Measurements from ENCODE around the gene IGF1R. TPM values are rescaled to one million over a fixed set of nuclear protein-coding genes. Genes with fewer than 3 reads are reported as not detected.

The IGF1R gene
- total RNA-seq, 1 donor from 2014 or later: 145 TPM

GRCh38 chr15:98888820-98889479 is 240.6 kb downstream of the IGF1R start:
- no peak overlapping the region for H3K27ac Mint-ChIP-seq (ENCODE audit: unreplicated experiment)
- no peak for TF ChIP-seq CTCF (IDR thresholded peaks at IDR 0.05; ENCODE audit: partially characterized antibody, unreplicated experiment)
- H3K4me1 Mint-ChIP-seq (ENCODE audit: low read depth, unreplicated experiment): peaks cover 43% of the 10 kb centered on the region

GRCh38 chr15:98889930-98890695 is 241.8 kb downstream of the IGF1R start:
- no peak for DNase-seq
- H3K9me3 Mint-ChIP-seq (ENCODE audit: unreplicated experiment): peaks cover 5% of the 10 kb centered on the region
- no peak overlapping the region for H3K4me3 Mint-ChIP-seq (ENCODE audit: unreplicated experiment)
- H3K27me3 Mint-ChIP-seq (ENCODE audit: unreplicated experiment): peaks cover 7% of the 10 kb centered on the region
- no peak for TF ChIP-seq CTCF (IDR thresholded peaks at IDR 0.05; ENCODE audit: partially characterized antibody, unreplicated experiment)
- H3K27ac Mint-ChIP-seq (ENCODE audit: unreplicated experiment): no peak overlapping the region
- H3K4me1 Mint-ChIP-seq (ENCODE audit: low read depth, unreplicated experiment): peaks cover 37% of the 10 kb centered on the region
- no peaks in the 10 kb centered on the region for H3K36me3 Mint-ChIP-seq (ENCODE audit: unreplicated experiment)

More at GRCh38 chr15:98888820-98889479, 240.6 kb downstream of the IGF1R start:
- Mint-ChIP-seq H3K4me3 (ENCODE audit: unreplicated experiment) (no peak overlapping the region), H3K36me3 (ENCODE audit: unreplicated experiment) (no peaks in the 10 kb centered on the region), H3K27me3 (ENCODE audit: unreplicated experiment) (peaks cover 6% of the 10 kb centered on the region), H3K9me3 (ENCODE audit: unreplicated experiment) (peaks cover 2% of the 10 kb centered on the region)
- DNase-seq: no peak

- Mint-ChIP-seq H3K27ac (ENCODE audit: unreplicated experiment) (no peak overlapping the region), H3K4me1 (ENCODE audit: low read depth, unreplicated experiment) (peaks cover 35% of the 10 kb centered on the region), H3K36me3 (ENCODE audit: unreplicated experiment) (no peaks in the 10 kb centered on the region), H3K27me3 (ENCODE audit: unreplicated experiment) (peaks cover 8% of the 10 kb centered on the region), H3K4me3 (ENCODE audit: unreplicated experiment) (no peak overlapping the region), H3K9me3 (ENCODE audit: unreplicated experiment) (peaks cover 5% of the 10 kb centered on the region)
- no peak for DNase-seq
- no peak for TF ChIP-seq CTCF (IDR thresholded peaks at IDR 0.05; ENCODE audit: partially characterized antibody, unreplicated experiment)
Observed at GRCh38 chr15:98891301-98891700, 243.0 kb downstream of the IGF1R start.

DNA sequence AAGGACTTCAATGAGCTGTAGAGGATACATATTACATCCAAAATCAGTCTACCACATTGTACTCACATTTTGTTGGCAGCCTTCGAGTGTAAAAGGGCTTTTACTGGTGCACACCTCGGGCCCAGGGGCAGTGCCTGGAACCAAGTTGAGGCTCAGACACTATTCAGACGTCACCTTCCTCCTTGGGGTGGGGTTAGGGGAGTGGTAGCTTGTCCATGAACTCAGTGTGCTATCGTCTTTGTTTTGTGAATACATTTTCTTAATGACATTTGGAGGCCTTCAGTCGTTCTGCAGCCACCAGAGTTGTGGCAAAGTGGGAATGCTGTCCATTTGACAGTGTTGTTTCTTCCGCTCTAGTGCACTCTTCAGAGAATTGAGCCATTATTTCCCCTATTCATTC is 245.1 kb downstream of the IGF1R start:
- Mint-ChIP-seq H3K9me3 (ENCODE audit: unreplicated experiment) (peaks cover 6% of the 10 kb centered on the region), H3K4me1 (ENCODE audit: low read depth, unreplicated experiment) (peaks cover 28% of the 10 kb centered on the region), H3K27ac (ENCODE audit: unreplicated experiment) (no peak overlapping the region), H3K36me3 (ENCODE audit: unreplicated experiment) (peaks cover 13% of the 10 kb centered on the region), H3K4me3 (ENCODE audit: unreplicated experiment) (no peak overlapping the region), H3K27me3 (ENCODE audit: unreplicated experiment) (peaks cover 9% of the 10 kb centered on the region)
- DNase-seq: no peak
- no peak for TF ChIP-seq CTCF (IDR thresholded peaks at IDR 0.05; ENCODE audit: partially characterized antibody, unreplicated experiment)

DNA sequence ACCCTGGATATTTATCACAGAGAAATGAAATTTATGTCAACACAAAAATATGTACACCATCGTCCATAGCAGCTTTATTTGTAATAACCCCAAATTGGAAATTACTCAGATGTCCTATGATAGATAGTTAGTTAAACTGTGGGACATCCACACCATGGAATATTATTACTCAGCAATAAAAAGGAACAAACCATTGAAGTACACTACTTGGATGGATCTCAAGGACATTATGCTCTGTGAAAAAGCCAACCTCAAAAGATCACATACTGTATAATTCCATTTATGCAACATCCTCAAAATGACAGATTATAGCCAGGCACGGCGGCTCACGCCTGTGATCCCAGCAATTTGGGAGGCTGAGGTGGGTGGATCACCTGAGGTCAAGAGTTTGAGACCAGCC is 246.0 kb downstream of the IGF1R start:
- Mint-ChIP-seq H3K4me3 (ENCODE audit: unreplicated experiment) (no peak overlapping the region), H3K36me3 (ENCODE audit: unreplicated experiment) (peaks cover 13% of the 10 kb centered on the region), H3K4me1 (ENCODE audit: low read depth, unreplicated experiment) (peaks cover 28% of the 10 kb centered on the region), H3K27me3 (ENCODE audit: unreplicated experiment) (peaks cover 9% of the 10 kb centered on the region), H3K9me3 (ENCODE audit: unreplicated experiment) (peaks cover 6% of the 10 kb centered on the region), H3K27ac (ENCODE audit: unreplicated experiment) (no peak overlapping the region)
- no peak for DNase-seq
- TF ChIP-seq CTCF (IDR thresholded peaks at IDR 0.05; ENCODE audit: partially characterized antibody, unreplicated experiment): no peak

Data from glutamatergic neuron (in vitro differentiated cells).